Heart right ventricle (tissue), 16 donors: ENCODE data around the gene HLA-DOA. TPM values are rescaled to one million over a fixed set of nuclear protein-coding genes. Genes with fewer than 3 reads are reported as not detected.

Source experiments
- ATAC-seq, 8 donors: fragments of 200-7000 bp; cut with Tn5 transposase; one replicate each; pipeline ENCODE4 v1.9.1; 2020; ENCODE audit warnings: mild to moderate bottlenecking in 8 of 8, moderate library complexity in 8 of 8, moderate number of reproducible peaks in 1 of 8
- DNase-seq, 2 donors: peaks; one replicate each; pipeline ENCODE4 v3.0.0-alpha.2; 2020
- H3K27ac ChIP-seq, 10 donors: fragments of 200-600 bp; sonication (generic) in 2 of 10; one replicate each; pipeline versions ENCODE4 v1.5.0 to v1.8.0; 2020 to 2022; ENCODE audit warnings: mild to moderate bottlenecking in 3 of 10
- H3K27me3 ChIP-seq, 7 donors: fragments of 200-600 bp; one replicate each; pipeline ENCODE4 v1.8.0; 2021 to 2022; ENCODE audit warnings: mild to moderate bottlenecking in 2 of 7
- H3K36me3 ChIP-seq, 9 donors: fragments of 200-600 bp; sonication (generic) in 1 of 9; one replicate each; pipeline versions ENCODE4 v1.5.0 to v1.8.0; 2020 to 2022; ENCODE audit warnings: mild to moderate bottlenecking in 2 of 9
- H3K4me1 ChIP-seq, 9 donors: fragments of 200-600 bp; sonication (generic) in 1 of 9; one replicate each; pipeline versions ENCODE4 v1.5.0 to v1.8.0; 2020 to 2022; ENCODE audit warnings: mild to moderate bottlenecking in 4 of 9
- H3K4me3 ChIP-seq, 10 donors: fragments of 200-600 bp; sonication (generic) in 2 of 10; one replicate each; pipeline versions ENCODE4 v1.5.0 to v1.8.0; 2020 to 2022; ENCODE audit warnings: mild to moderate bottlenecking in 7 of 10, moderate library complexity in 2 of 10
- H3K9me3 ChIP-seq, 11 donors: fragments of 200-600 bp in 10 of 11; sonication (generic) in 2 of 11; one replicate each; pipeline versions ENCODE4 v1.5.0 to v1.8.0; 2013 to 2022; ENCODE audit warnings: mild to moderate bottlenecking in 2 of 11, control low read depth in 1 of 11, moderate library complexity in 1 of 11
- WGBS, 2 donors: extraction: QIAGEN DNeasy Blood & Tissue Kit; methylation state at CpG; one replicate each; pipeline ENCODE4 v1.1.7; 2013; ENCODE audit warnings: inconsistent platforms in 1 of 2; 5-methylcytosine and 5-hydroxymethylcytosine counted together
- intact Hi-C, 10 donors: fragments of 100-400 bp; cut with DNase I; formaldehyde crosslinking; loops; one replicate each; pipeline versions ENCODE4 v1.11.1 to v1.14.2; 2022
- polyA plus RNA-seq, 2 donors: library from polyadenylated mRNA; stranded (reverse); fragments of 200-250 nt; gene quantifications; one replicate each; pipeline ENCODE4 v1.2.3, GENCODE V29; 2013
- total RNA-seq, 10 donors: library from RNA; stranded (reverse); fragmentation: NEBNext Ultra II Directional in 3 of 10; extraction: Animal tissue kit (Norgen Biotek cat#: 25700) in 3 of 10; gene quantifications; one replicate each; pipeline versions ENCODE4 v1.2.1 to v1.2.4, GENCODE V29; 2021 to 2023
- TF ChIP-seq, protein P1 (sequence below), 9 donors: fragments of 200-600 bp; sonication (generic) in 2 of 9; IDR thresholded peaks; one replicate each; pipeline versions ENCODE4 v1.5.0 to v1.8.0; 2021 to 2022; ENCODE audit warnings: antibody characterized with exemption in 9 of 9, mild to moderate bottlenecking in 5 of 9, moderate library complexity in 1 of 9
- donor health status: Arrhythmogenic right ventricular cardiomyopathy.
- donor health status: ischemic (EF 13 %, LVEDD 7.1; RV severe dilation, severe dysfunction).
- donor health status: healthy with polysubstance abuse.
- donor health status: DM: no; HTN: yes; CAD: no.
- donor health status: DM: no; HTN: no; CAD: no.
- donor health status: ischemic (EF 25% LVEDD 6.9; RV normal size, moderate dysfunction).
- donor health status: ischemic (EF 25% LVEDD 5.7; RV mildly dilated, moderate dysfunction).
- donor health status: healthy.
- donor health status: DM: yes; HTN: yes; CAD: no.
- donor health status: Ischemic cardiomyopathy.
- donor health status: ischemic (EF 35%, LVEDD 5.7; RV mildly dilated, moderate dysfunction).
- donor health status: nonischemic (EF 11% LVEDD 7.7; RV severe dilation, severe dysfunction).
- donor health status: DM: yes; HTN: yes; CAD: no.
- donor health status: PGD.
- donor health status: ischemic (EF 29% LVEDD 5.4; RV normal size, mild dysfunction).
- donor health status: nonischemic (EF 23%, LVEDD 6.1; RV moderate dilation, normal function).

HLA-DOA gene
- total and polyA plus RNA-seq, 12 donors = 0.65 to 22.8 (median 2.0) TPM

DNA sequence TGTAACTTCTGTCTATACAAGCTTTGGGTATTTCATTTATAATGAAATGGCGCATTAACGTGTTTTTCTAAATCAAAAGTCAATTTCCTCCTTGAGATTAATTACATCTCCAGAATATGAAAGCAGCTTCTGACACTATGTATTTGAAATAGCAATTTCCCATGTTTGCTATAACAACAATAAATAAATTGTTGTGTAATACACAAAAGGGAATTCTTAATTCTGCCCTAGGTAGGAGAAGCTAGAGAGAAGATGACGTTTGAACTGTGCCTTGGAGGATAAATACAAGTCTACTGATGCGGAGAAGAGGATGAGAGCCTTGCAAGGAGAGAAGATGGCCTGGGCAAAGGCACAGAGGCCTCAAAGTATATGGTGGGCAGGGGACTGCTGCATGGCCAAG lies 7.6 kb upstream of the HLA-DOA start:
- H3K27ac ChIP-seq = peak overlapping the region in 6 of 10 donors; percentile 84 to 95 (median 91)
- no peaks in the 10 kb centered on the region for H3K36me3 ChIP-seq

GRCh38 chr6:33015798-33016197 lies 6.4 kb upstream of the HLA-DOA start:
- ATAC-seq = no peak
- H3K9me3 ChIP-seq = no peaks in the 10 kb centered on the region
- H3K27me3 ChIP-seq = peaks cover 0 to 26% (median 9%) of the 10 kb centered on the region in 7 donors
- H3K4me1 ChIP-seq = peaks cover 0 to 65% (median 48%) of the 10 kb centered on the region in 9 donors
- TF ChIP-seq, protein P1, sequence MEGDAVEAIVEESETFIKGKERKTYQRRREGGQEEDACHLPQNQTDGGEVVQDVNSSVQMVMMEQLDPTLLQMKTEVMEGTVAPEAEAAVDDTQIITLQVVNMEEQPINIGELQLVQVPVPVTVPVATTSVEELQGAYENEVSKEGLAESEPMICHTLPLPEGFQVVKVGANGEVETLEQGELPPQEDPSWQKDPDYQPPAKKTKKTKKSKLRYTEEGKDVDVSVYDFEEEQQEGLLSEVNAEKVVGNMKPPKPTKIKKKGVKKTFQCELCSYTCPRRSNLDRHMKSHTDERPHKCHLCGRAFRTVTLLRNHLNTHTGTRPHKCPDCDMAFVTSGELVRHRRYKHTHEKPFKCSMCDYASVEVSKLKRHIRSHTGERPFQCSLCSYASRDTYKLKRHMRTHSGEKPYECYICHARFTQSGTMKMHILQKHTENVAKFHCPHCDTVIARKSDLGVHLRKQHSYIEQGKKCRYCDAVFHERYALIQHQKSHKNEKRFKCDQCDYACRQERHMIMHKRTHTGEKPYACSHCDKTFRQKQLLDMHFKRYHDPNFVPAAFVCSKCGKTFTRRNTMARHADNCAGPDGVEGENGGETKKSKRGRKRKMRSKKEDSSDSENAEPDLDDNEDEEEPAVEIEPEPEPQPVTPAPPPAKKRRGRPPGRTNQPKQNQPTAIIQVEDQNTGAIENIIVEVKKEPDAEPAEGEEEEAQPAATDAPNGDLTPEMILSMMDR (IDR thresholded peaks at IDR 0.05) = no peak
- no peak for DNase-seq
- peak overlapping the region in 8 of 10 donors; percentile 34 to 70 (median 56) for H3K27ac ChIP-seq
- intact Hi-C loops = loop anchor here in 9 of 10 donors (2.0 to 10.0 kb wide), 9 partner anchors 62 to 233 kb away; partner anchors contain the start of gene HLA-DPB1 (in 1 of the 9)
- no peak overlapping the region for H3K4me3 ChIP-seq
- WGBS, 2 donors = 66 to 71% methylated on average over 11 of the region's 11 CpGs
- H3K36me3 ChIP-seq = no peaks in the 10 kb centered on the region

More for the DNA sequence above, 7.6 kb upstream of the HLA-DOA start:
- Histone ChIP-seq H3K27me3 (peaks cover 0 to 15% (median 6%) of the 10 kb centered on the region in 7 donors), H3K4me1 (peaks cover 0 to 65% (median 48%) of the 10 kb centered on the region in 9 donors), H3K9me3 (no peaks in the 10 kb centered on the region), H3K4me3 (peak overlapping the region in 1 of 10 donors; percentile 6)
- DNase-seq (no peak), ATAC-seq (no peak)
- WGBS, 2 donors = 65 to 68% methylated on average over 4 of the region's 4 CpGs
- TF ChIP-seq, protein P1 (IDR thresholded peaks at IDR 0.05) = no peak
- intact Hi-C loops = loop anchor here in 8 of 10 donors (5.0 to 10.0 kb wide), 5 partner anchors 60 to 230 kb away; partner anchors contain the start of gene HLA-DPB1 (in 1 of the 8)

GRCh38 chr6:33014841-33015634 lies 5.6 kb upstream of the HLA-DOA start:
- peak; percentile 41 to 75 (median 63) for ATAC-seq
- peak in 1 of 2 donors; percentile 82 for DNase-seq
- Histone ChIP-seq H3K27me3 (peaks cover 0 to 28% (median 9%) of the 10 kb centered on the region in 7 donors), H3K4me3 (peak overlapping the region in 2 of 10 donors; percentile 4), H3K27ac (peak overlapping the region in 8 of 10 donors; percentile 34 to 70 (median 56)), H3K4me1 (peaks cover 0 to 57% (median 42%) of the 10 kb centered on the region in 9 donors), H3K9me3 (no peaks in the 10 kb centered on the region), H3K36me3 (no peaks in the 10 kb centered on the region)
- intact Hi-C loops = loop anchor here (1.0 to 10.0 kb wide), 11 partner anchors 62 to 234 kb away; partner anchors contain the start of gene HLA-DPB1 (in 1 of the 10)
- WGBS, 2 donors = 13 to 18% methylated on average over 6 of the region's 6 CpGs
- TF ChIP-seq, protein P1 (IDR thresholded peaks at IDR 0.05) = peak; percentile 65 to 89 (median 84)

- peaks cover 0 to 54% (median 38%) of the 10 kb centered on the region in 9 donors for H3K4me1 ChIP-seq
- DNase-seq (no peak), ATAC-seq (peak in 3 of 8 donors; percentile 24 to 57 (median 57))
- H3K36me3 ChIP-seq = no peaks in the 10 kb centered on the region
- TF ChIP-seq, protein P1 (IDR thresholded peaks at IDR 0.05) = no peak
- 41 to 42% methylated on average over 4 of the region's 4 CpGs for WGBS, 2 donors
- no peak overlapping the region for H3K4me3 ChIP-seq
- no peaks in the 10 kb centered on the region for H3K9me3 ChIP-seq
- intact Hi-C loops = loop anchor here in 8 of 10 donors (1.0 to 10.0 kb wide), 9 partner anchors 69 to 235 kb away; no protein-coding TSS in a partner anchor
- H3K27ac ChIP-seq = peak overlapping the region in 1 of 10 donors; percentile 70
- H3K27me3 ChIP-seq = peaks cover 0 to 34% (median 9%) of the 10 kb centered on the region in 7 donors
These were observed 4.2 kb upstream of the HLA-DOA start for GRCh38 chr6:33013608-33014007.
